HepG2 (cell line): ENCODE data around the gene NSL1. TPM values are rescaled to one million over a fixed set of nuclear protein-coding genes. Genes with fewer than 3 reads are reported as not detected.

ENCODE experiments used
- AKAP8 ChIP-seq: sonication (generic); formaldehyde crosslinking; IDR thresholded peaks from 2 replicates; pipeline ENCODE4 v1.5.1; 2020; ENCODE audit warnings: mild to moderate bottlenecking, missing genetic modification reagents
- AKNA ChIP-seq: sonication (generic); formaldehyde crosslinking; IDR thresholded peaks from 2 replicates; pipeline ENCODE4 v1.4.0; 2020; ENCODE audit warnings: missing genetic modification reagents, borderline replicate concordance
- ATF7 ChIP-seq, 2 experiments: fragments of 450-650 bp in 1 of 2; sonication (generic) in 1 of 2; formaldehyde crosslinking in 1 of 2; IDR thresholded peaks; 2 replicates each; pipeline versions ENCODE4 v1.4.0 to v1.6.1; 2016 to 2020; ENCODE audit warnings: antibody characterized with exemption in 1 of 2, mild to moderate bottlenecking in 1 of 2, missing genetic modification reagents in 1 of 2
- CREM ChIP-seq, 2 experiments: sonication (generic) in 1 of 2; formaldehyde crosslinking in 1 of 2; IDR thresholded peaks; 2 replicates each; pipeline versions ENCODE4 v1.4.0 to v1.6.1; 2016 to 2020; ENCODE audit warnings: antibody characterized with exemption in 1 of 2, mild to moderate bottlenecking in 1 of 2, missing genetic modification reagents in 1 of 2
- NR3C1 ChIP-seq: sonication (generic); formaldehyde crosslinking; IDR thresholded peaks from 2 replicates; pipeline ENCODE4 v1.4.0; 2020; ENCODE audit warnings: missing genetic modification reagents
- RAD21 ChIP-seq: fragments of 450-650 bp; formaldehyde crosslinking; IDR thresholded peaks from 2 replicates; pipeline ENCODE4 v1.5.0; 2020; ENCODE audit warnings: mild to moderate bottlenecking
- RFX5 ChIP-seq: IDR thresholded peaks from 2 replicates; pipeline ENCODE4 v1.6.1; 2011; ENCODE audit warnings: low read depth, low read length, improper control_type of control experiment
- SALL2 ChIP-seq: sonication (generic); formaldehyde crosslinking; IDR thresholded peaks from 2 replicates; pipeline ENCODE4 v1.8.1; 2023; ENCODE audit warnings: mild to moderate bottlenecking, missing genetic modification reagents, inconsistent platforms
- SKIL ChIP-seq: sonication (generic); formaldehyde crosslinking; IDR thresholded peaks from 2 replicates; pipeline ENCODE4 v1.8.0; 2022; ENCODE audit warnings: missing genetic modification reagents, mild to moderate bottlenecking, moderate library complexity, borderline replicate concordance
- THAP7 ChIP-seq: sonication (generic); formaldehyde crosslinking; IDR thresholded peaks from 2 replicates; pipeline ENCODE4 v1.8.1; 2023; ENCODE audit warnings: mild to moderate bottlenecking, missing genetic modification reagents
- TRIM24 ChIP-seq: sonication (generic); formaldehyde crosslinking; IDR thresholded peaks from 2 replicates; pipeline ENCODE4 v1.8.0; 2022; ENCODE audit warnings: mild to moderate bottlenecking, missing genetic modification reagents
- ZBTB37 ChIP-seq: sonication (generic); formaldehyde crosslinking; IDR thresholded peaks from 2 replicates; pipeline ENCODE4 v1.4.0; 2020; ENCODE audit warnings: mild to moderate bottlenecking, missing genetic modification reagents
- ZFP36L2 ChIP-seq: sonication (generic); formaldehyde crosslinking; IDR thresholded peaks from 2 replicates; pipeline ENCODE4 v1.4.0; 2020; ENCODE audit warnings: missing genetic modification reagents
- ZNF670 ChIP-seq: sonication (generic); formaldehyde crosslinking; IDR thresholded peaks from 2 replicates; pipeline ENCODE4 v1.8.0; 2022; ENCODE audit warnings: mild to moderate bottlenecking, missing genetic modification reagents, borderline replicate concordance
- ZNF790 ChIP-seq: sonication (generic); formaldehyde crosslinking; IDR thresholded peaks from 2 replicates; pipeline ENCODE4 v1.8.0; 2022; ENCODE audit warnings: missing genetic modification reagents, mild to moderate bottlenecking, borderline replicate concordance
- ZXDC ChIP-seq: sonication (generic); formaldehyde crosslinking; IDR thresholded peaks from 2 replicates; pipeline ENCODE4 v1.5.0; 2020; ENCODE audit warnings: mild to moderate bottlenecking, missing genetic modification reagents
- polyA plus RNA-seq, 8 experiments: library from polyadenylated mRNA; depleted of rRNA in 3 of 8; stranded (reverse) in 7 of 8; unstranded in 1 of 8; fragments of >200 nt; fragmentation: Illumina TruSeq in 4 of 8; extraction: Trizol in 4 of 8; gene quantifications; 2 replicates each; pipeline versions ENCODE4 v1.2.1 to v1.2.3, GENCODE V29; 2011 to 2016; ENCODE audit warnings: low read depth in 4 of 8, missing spikeins in 1 of 8, mixed read lengths in 1 of 8; ENCODE audit not compliant: insufficient read depth in 1 of 8
- total RNA-seq, 5 experiments: library from RNA; depleted of rRNA; stranded (reverse); fragments of >200 nt; fragmentation: Illumina TruSeq; extraction: Trizol; gene quantifications; 2 replicates each; pipeline ENCODE4 v1.2.3, GENCODE V29; 2016; ENCODE audit warnings: low read depth in 1 of 5

NSL1 gene
- total and polyA plus RNA-seq, 2 of the 13 experiments (the other 11 are each of a cell fraction or from before 2014, with no cell fraction given) = 34.5 to 77.4 TPM

GRCh38 chr1:212791676-212792395, at the start of gene NSL1, which contains the start of gene TATDN3 (continued):
- TF ChIP-seq AKNA (CRISPR knock-in tag) = no peak
- TF ChIP-seq ATF7 (IDR thresholded peaks at IDR 0.05) = no peak
- TF ChIP-seq ATF7 (CRISPR knock-in tag; IDR thresholded peaks at IDR 0.05) = peak; percentile 52; the same call in 1 of the 2 replicates
- TF ChIP-seq ZNF790 (CRISPR knock-in tag) = peak; percentile 92; the same call in 1 of the 2 replicates
- peak; percentile 72 for TF ChIP-seq RAD21 (CRISPR knock-in tag)
- TF ChIP-seq THAP7 (CRISPR knock-in tag) = peak; percentile 97
- peak; percentile 99 for TF ChIP-seq ZNF670 (CRISPR knock-in tag)
- peak; percentile 90 for TF ChIP-seq SALL2 (CRISPR knock-in tag)
- no peak; the same call in 1 of the 2 replicates for TF ChIP-seq SKIL
- no peak for TF ChIP-seq ZFP36L2
- TF ChIP-seq ZBTB37 (CRISPR knock-in tag) = no peak
- TF ChIP-seq CREM (IDR thresholded peaks at IDR 0.05) = peak; percentile 85
- TF ChIP-seq CREM (CRISPR knock-in tag; IDR thresholded peaks at IDR 0.05) = no peak
- no peak for TF ChIP-seq RFX5
- no peak for TF ChIP-seq NR3C1
- TF ChIP-seq ZXDC = no peak
- no peak; the same call in 1 of the 2 replicates for TF ChIP-seq TRIM24
- peak; percentile 70; the same call in 1 of the 2 replicates for TF ChIP-seq AKAP8 (CRISPR knock-in tag)
